ENCODE data around the gene CRB2. TPM values are rescaled to one million over a fixed set of nuclear protein-coding genes. Genes with fewer than 3 reads are reported as not detected.

The CRB2 gene
- total and polyA plus RNA-seq, 2 donors (not counting 3 experiments of a cell fraction or from before 2014, with no cell fraction given), result not detected

- Histone ChIP-seq H3K4me3 (replicated peaks in 1 of 3; ENCODE audit: insufficient read depth in 1 of 3, low read depth in 1 of 3, low read length in 3 of 3) (no peak overlapping the region), H3K4me1 (ENCODE audit: control insufficient read depth, extremely low read depth, insufficient read depth, low read length) (no peaks in the 10 kb centered on the region), H3K9me1 (replicated peaks; ENCODE audit: control insufficient read depth, extremely low read depth, insufficient read depth, low read length) (no peaks in the 10 kb centered on the region), H3K27me3 (ENCODE audit: control insufficient read depth in 2 of 2, insufficient read depth in 2 of 2, low read length in 2 of 2) (no peaks in the 10 kb centered on the region), H3K36me3 (ENCODE audit: control insufficient read depth in 2 of 2, extremely low read depth in 1 of 2, insufficient read depth in 2 of 2, low read length in 2 of 2) (no peaks in the 10 kb centered on the region), H3K4me2 (ENCODE audit: insufficient read depth, low read length) (no peak overlapping the region), H3K79me2 (ENCODE audit: control insufficient read depth, insufficient read depth, low read length) (no peaks in the 10 kb centered on the region), H3K9ac (replicated peaks; ENCODE audit: extremely low read depth, insufficient read depth, low read length) (no peak overlapping the region), H2AFZ (ENCODE audit: low read depth, low read length) (no peak overlapping the region), H3K27ac (ENCODE audit: insufficient read depth, low read depth, low read length) (no peak overlapping the region), H3K9me3 (replicated peaks; ENCODE audit: control insufficient read depth, insufficient read depth, low read length) (no peaks in the 10 kb centered on the region), H4K20me1 (replicated peaks; ENCODE audit: control insufficient read depth, extremely low read depth, insufficient read depth, low read length) (no peaks in the 10 kb centered on the region)
- FAIRE-seq (no peak), DNase-seq (ENCODE audit: low read depth, low spot score) (no peak)
- ChIA-PET CTCF (no interaction called here), POLR2A (no interaction called here)
- intact Hi-C loops (cut with micrococcal nuclease), result no loop called here
- no TSS peak for BruUV-seq (replicated peaks)
- TF ChIP-seq EZH2 (IDR thresholded peaks at IDR 0.05; ENCODE audit: borderline replicate concordance, low read depth, low read length, severe bottlenecking), result no peak
- no peak for TF ChIP-seq JUN (IDR thresholded peaks at IDR 0.05; ENCODE audit: borderline replicate concordance, insufficient read depth, insufficient read length, low read depth)
- dilution Hi-C loops (cut with MboI; ENCODE audit: extremely low pct_ligation_motif_present, low sequenced_read_pairs), result no loop called here
These were observed 26.9 kb downstream of the CRB2 start for GRCh38 chr9:123382653-123383511.

GRCh38 chr9:123383512-123384170, 27.6 kb downstream of the CRB2 start:
- Histone ChIP-seq H3K4me1 (ENCODE audit: control insufficient read depth, extremely low read depth, insufficient read depth, low read length) (no peaks in the 10 kb centered on the region), H2AFZ (ENCODE audit: low read depth, low read length) (no peak overlapping the region), H3K9me3 (replicated peaks; ENCODE audit: control insufficient read depth, insufficient read depth, low read length) (no peaks in the 10 kb centered on the region), H3K27ac (ENCODE audit: insufficient read depth, low read depth, low read length) (no peak overlapping the region), H3K36me3 (ENCODE audit: control insufficient read depth in 2 of 2, extremely low read depth in 1 of 2, insufficient read depth in 2 of 2, low read length in 2 of 2) (no peaks in the 10 kb centered on the region), H3K4me2 (ENCODE audit: insufficient read depth, low read length) (no peak overlapping the region), H3K9ac (replicated peaks; ENCODE audit: extremely low read depth, insufficient read depth, low read length) (no peak overlapping the region), H3K27me3 (ENCODE audit: control insufficient read depth in 2 of 2, insufficient read depth in 2 of 2, low read length in 2 of 2) (no peaks in the 10 kb centered on the region), H3K4me3 (replicated peaks in 1 of 3; ENCODE audit: insufficient read depth in 1 of 3, low read depth in 1 of 3, low read length in 3 of 3) (no peak overlapping the region), H3K9me1 (replicated peaks; ENCODE audit: control insufficient read depth, extremely low read depth, insufficient read depth, low read length) (no peaks in the 10 kb centered on the region), H4K20me1 (replicated peaks; ENCODE audit: control insufficient read depth, extremely low read depth, insufficient read depth, low read length) (no peaks in the 10 kb centered on the region), H3K79me2 (ENCODE audit: control insufficient read depth, insufficient read depth, low read length) (no peaks in the 10 kb centered on the region)
- dilution Hi-C loops (cut with MboI; ENCODE audit: extremely low pct_ligation_motif_present, low sequenced_read_pairs), result no loop called here
- BruUV-seq (replicated peaks), result no TSS peak
- FAIRE-seq, result no peak
- intact Hi-C loops (cut with micrococcal nuclease), result no loop called here
- ChIA-PET POLR2A (no interaction called here), CTCF (interaction anchor here (0.8 to 5.4 kb wide), 4 partner anchors 9 to 28 kb away, joined by 3 to 117 read pairs (median 4); partner anchors contain the start of gene CRB2)
- TF ChIP-seq MYC (IDR thresholded peaks at IDR 0.05; ENCODE audit: low read depth, low read length) (no peak), GATA2 (IDR thresholded peaks at IDR 0.05; ENCODE audit: insufficient read depth, insufficient read length, low read depth, low read length) (no peak), CTCF (IDR thresholded peaks at IDR 0.05; ENCODE audit: extremely low read depth in 1 of 2, insufficient read depth in 1 of 2, low read depth in 1 of 2, low read length in 2 of 2) (no peak), MAX (IDR thresholded peaks at IDR 0.05; ENCODE audit: insufficient read depth, insufficient read length) (no peak), EZH2 (IDR thresholded peaks at IDR 0.05; ENCODE audit: borderline replicate concordance, low read depth, low read length, severe bottlenecking) (no peak), POLR2AphosphoS5 (IDR thresholded peaks at IDR 0.05; ENCODE audit: insufficient read depth, low read depth, low read length) (no peak), FOS (IDR thresholded peaks at IDR 0.05; ENCODE audit: borderline replicate concordance, insufficient read depth, low read length) (no peak)
- no peak for DNase-seq (ENCODE audit: low read depth, low spot score)
